ENCODE measurements around the gene DIRAS3.

GRCh38 chr1:68049941-68050878 is at the start of gene DIRAS3:
- TF ChIP-seq CTCF (IDR thresholded peaks at IDR 0.05; ENCODE audit: insufficient read depth, low read length): no peak
- TF ChIP-seq POLR2AphosphoS5 (IDR thresholded peaks at IDR 0.05; ENCODE audit: low read depth): no peak
- no peak for TF ChIP-seq REST (IDR thresholded peaks at IDR 0.05; ENCODE audit: insufficient replicate concordance, low read depth)
- TF ChIP-seq GABPA (IDR thresholded peaks at IDR 0.05; ENCODE audit: low read depth): no peak
- TF ChIP-seq SPI1 (IDR thresholded peaks at IDR 0.05; ENCODE audit: borderline replicate concordance, low read depth): no peak
